Natural killer cell (primary cell): ENCODE measurements around the gene DSTYK. TPM values are rescaled to one million over a fixed set of nuclear protein-coding genes. Genes with fewer than 3 reads are reported as not detected.
A peak's percentile ranks its signal among the peaks of the same experiment; 100 is the strongest.

ENCODE experiments used
- ATAC-seq, 3 donors: fragments of 150-1000 bp in 2 of 3; fragments of 200-7000 bp in 1 of 3; cut with Tn5 transposase; 1 replicate in 1 of 3; 2 replicates in 2 of 3; pipeline ENCODE4 v1.10.0; 2021; ENCODE audit warnings: mild to moderate bottlenecking in 2 of 3, moderate library complexity in 2 of 3
- DNase-seq, 2 donors: peaks; one replicate each; pipeline versions ENCODE4 v3.0.0 to v3.0.0-alpha.2; 2013 to 2021; ENCODE audit warnings: mixed read lengths in 1 of 2
- H3K27ac ChIP-seq: one replicate; pipeline ENCODE4 v1.5.1; 2013; ENCODE audit warnings: mild to moderate bottlenecking, low read length
- H3K27me3 ChIP-seq: one replicate; pipeline ENCODE4 v1.6.1; 2013; ENCODE audit warnings: low read length; ENCODE audit not compliant: control insufficient read depth, insufficient read depth
- H3K36me3 ChIP-seq: one replicate; pipeline ENCODE4 v1.6.1; 2013; ENCODE audit warnings: low read length; ENCODE audit not compliant: control insufficient read depth, insufficient read depth
- H3K4me1 ChIP-seq: one replicate; pipeline ENCODE4 v1.6.1; 2013; ENCODE audit warnings: low read length; ENCODE audit not compliant: control insufficient read depth, insufficient read depth
- H3K4me3 ChIP-seq: one replicate; pipeline ENCODE4 v1.5.1; 2013; ENCODE audit warnings: low read length
- H3K9me3 ChIP-seq: one replicate; pipeline ENCODE4 v1.6.1; 2013; ENCODE audit warnings: low read length; ENCODE audit not compliant: control insufficient read depth, insufficient read depth
- H3K27ac Mint-ChIP-seq, 2 donors: one replicate each; pipeline ENCODE4 v1.8.0; 2022; ENCODE audit warnings: mild to moderate bottlenecking in 2 of 2, mixed read lengths in 2 of 2, moderate library complexity in 1 of 2
- H3K27me3 Mint-ChIP-seq, 2 donors: one replicate each; pipeline ENCODE4 v1.8.0; 2022; ENCODE audit warnings: low read depth in 2 of 2, mixed read lengths in 2 of 2
- H3K36me3 Mint-ChIP-seq: one replicate; pipeline ENCODE4 v1.8.0; 2022; ENCODE audit warnings: mixed read lengths
- H3K4me1 Mint-ChIP-seq, 2 donors: one replicate each; pipeline ENCODE4 v1.8.0; 2022; ENCODE audit warnings: mixed read lengths in 2 of 2
- H3K4me3 Mint-ChIP-seq: one replicate; pipeline ENCODE4 v1.8.0; 2022; ENCODE audit warnings: mild to moderate bottlenecking, moderate library complexity, mixed read lengths
- H3K9me3 Mint-ChIP-seq, 2 donors: one replicate each; pipeline ENCODE4 v1.8.0; 2022; ENCODE audit warnings: mixed read lengths in 2 of 2
- WGBS: methylation state at CpG from one replicate; pipeline ENCODE4 v1.1.7; 2013; ENCODE audit warnings: missing lambda C conversion rate; ENCODE audit not compliant: insufficient coverage; 5-methylcytosine and 5-hydroxymethylcytosine counted together
- intact Hi-C: fragments of 100-400 bp; cut with micrococcal nuclease; formaldehyde crosslinking; loops from one replicate; pipeline ENCODE4 v1.14.2; 2022
- total RNA-seq, 4 donors: library from RNA; stranded (reverse); fragments of 120-200 nt in 1 of 4; gene quantifications; one replicate each; pipeline versions ENCODE4 v1.2.3 to v1.2.4, GENCODE V29; 2013 to 2022
- TF ChIP-seq, protein P1 (sequence below): fragments of 200-600 bp; IDR thresholded peaks from one replicate; pipeline ENCODE4 v1.8.0; 2022; ENCODE audit warnings: antibody characterized with exemption

DSTYK gene
- total RNA-seq, 3 donors from 2014 or later (not counting 1 experiment from before 2014, with no cell fraction given), result 9.9 to 17.5 (median 14.9) TPM

DNA sequence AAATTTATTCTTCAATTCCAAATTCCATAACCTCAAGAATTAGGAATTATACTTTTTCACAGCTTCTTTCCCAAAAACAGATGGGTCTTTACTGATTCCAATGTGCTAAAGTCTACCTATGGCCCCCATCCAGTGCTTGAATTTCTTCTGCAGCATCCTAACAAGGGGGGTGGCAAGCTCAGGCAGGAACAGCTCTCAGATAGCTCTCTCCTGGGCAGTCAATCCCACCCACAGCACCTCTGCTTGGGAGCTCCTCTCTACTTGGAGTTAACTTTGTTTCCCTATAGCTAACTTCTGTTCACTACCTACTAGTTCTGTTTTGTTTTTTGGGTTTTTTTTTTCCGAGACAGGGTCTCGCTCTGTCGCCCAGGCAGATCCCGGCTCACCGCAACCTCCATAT lies 101.8 kb downstream of the DSTYK start:
- Histone ChIP-seq H3K27me3 (no peaks in the 10 kb centered on the region), H3K27ac (no peak overlapping the region), H3K4me3 (no peak overlapping the region), H3K36me3 (peaks cover 50% of the 10 kb centered on the region), H3K9me3 (no peaks in the 10 kb centered on the region), H3K4me1 (no peaks in the 10 kb centered on the region)
- Mint-ChIP-seq H3K27me3 (no peaks in the 10 kb centered on the region), H3K4me3 (no peak overlapping the region), H3K36me3 (peaks cover 6% of the 10 kb centered on the region), H3K27ac (no peak overlapping the region), H3K4me1 (peaks cover 5 to 6% of the 10 kb centered on the region in 2 donors), H3K9me3 (no peaks in the 10 kb centered on the region)
- 97% methylated on average over 5 of the region's 5 CpGs for WGBS
- ATAC-seq (no peak), DNase-seq (no peak)
- intact Hi-C loops, result no loop called here
- TF ChIP-seq, protein P1, sequence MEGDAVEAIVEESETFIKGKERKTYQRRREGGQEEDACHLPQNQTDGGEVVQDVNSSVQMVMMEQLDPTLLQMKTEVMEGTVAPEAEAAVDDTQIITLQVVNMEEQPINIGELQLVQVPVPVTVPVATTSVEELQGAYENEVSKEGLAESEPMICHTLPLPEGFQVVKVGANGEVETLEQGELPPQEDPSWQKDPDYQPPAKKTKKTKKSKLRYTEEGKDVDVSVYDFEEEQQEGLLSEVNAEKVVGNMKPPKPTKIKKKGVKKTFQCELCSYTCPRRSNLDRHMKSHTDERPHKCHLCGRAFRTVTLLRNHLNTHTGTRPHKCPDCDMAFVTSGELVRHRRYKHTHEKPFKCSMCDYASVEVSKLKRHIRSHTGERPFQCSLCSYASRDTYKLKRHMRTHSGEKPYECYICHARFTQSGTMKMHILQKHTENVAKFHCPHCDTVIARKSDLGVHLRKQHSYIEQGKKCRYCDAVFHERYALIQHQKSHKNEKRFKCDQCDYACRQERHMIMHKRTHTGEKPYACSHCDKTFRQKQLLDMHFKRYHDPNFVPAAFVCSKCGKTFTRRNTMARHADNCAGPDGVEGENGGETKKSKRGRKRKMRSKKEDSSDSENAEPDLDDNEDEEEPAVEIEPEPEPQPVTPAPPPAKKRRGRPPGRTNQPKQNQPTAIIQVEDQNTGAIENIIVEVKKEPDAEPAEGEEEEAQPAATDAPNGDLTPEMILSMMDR, result no peak

DNA sequence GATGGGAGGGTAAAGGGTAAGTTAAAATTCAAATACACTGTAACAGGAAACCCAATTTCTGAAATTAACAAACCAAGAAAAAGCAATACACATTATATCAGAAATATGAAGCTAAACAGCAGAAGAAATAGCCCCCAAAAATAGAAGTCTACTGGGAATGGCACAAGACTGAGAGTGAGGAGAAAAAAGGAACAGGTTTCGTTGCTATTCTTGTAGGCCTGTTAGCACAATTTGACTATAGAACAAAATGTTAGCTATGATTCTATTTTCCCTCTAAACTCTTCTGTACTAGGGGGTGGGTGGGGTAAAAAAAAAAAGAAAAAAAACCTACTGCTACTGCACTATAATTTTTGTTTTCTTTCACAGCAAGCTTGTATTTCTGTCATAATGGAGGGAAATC lies 102.2 kb downstream of the DSTYK start:
- no peaks in the 10 kb centered on the region for H3K27me3 ChIP-seq
- no peaks in the 10 kb centered on the region for H3K9me3 ChIP-seq
- H3K4me1 ChIP-seq, result no peaks in the 10 kb centered on the region
- TF ChIP-seq, protein P1, result no peak
- ATAC-seq (no peak), DNase-seq (no peak)
- H3K9me3 Mint-ChIP-seq, result no peaks in the 10 kb centered on the region
- no CpG with 5 or more reads among the region's 1 CpG for WGBS
- H3K4me1 Mint-ChIP-seq, result peaks cover 5 to 6% of the 10 kb centered on the region in 2 donors
- H3K27ac ChIP-seq, result no peak overlapping the region
- H3K27ac Mint-ChIP-seq, result peak overlapping the region; percentile 21 to 27
- no peak overlapping the region for H3K4me3 Mint-ChIP-seq
- no peaks in the 10 kb centered on the region for H3K27me3 Mint-ChIP-seq
- peaks cover 49% of the 10 kb centered on the region for H3K36me3 ChIP-seq
- no peak overlapping the region for H3K4me3 ChIP-seq
- H3K36me3 Mint-ChIP-seq, result peaks cover 6% of the 10 kb centered on the region
- intact Hi-C loops, result no loop called here

DNA sequence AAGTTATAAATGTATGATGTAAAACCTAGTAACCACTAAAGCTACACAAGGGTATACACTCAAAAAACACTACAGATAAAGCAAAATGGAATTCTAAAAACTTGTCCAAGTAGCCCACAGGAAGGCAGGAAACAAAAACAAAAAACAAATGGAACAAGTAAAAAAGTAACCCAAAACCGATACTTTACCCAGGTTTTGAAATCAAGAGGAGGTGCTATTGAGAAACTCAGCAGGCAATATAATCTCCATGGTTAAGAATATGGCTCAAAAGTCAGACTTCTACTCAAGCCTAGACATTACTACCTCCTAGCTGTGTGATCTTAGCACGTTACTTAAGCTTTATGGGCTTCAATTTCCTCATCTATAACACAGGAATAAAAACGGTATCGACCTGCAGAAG lies 103.0 kb downstream of the DSTYK start:
- intact Hi-C loops, result no loop called here
- TF ChIP-seq, protein P1, result no peak
- no peaks in the 10 kb centered on the region for H3K9me3 ChIP-seq
- peaks cover 12% of the 10 kb centered on the region for H3K36me3 Mint-ChIP-seq
- peaks cover 5 to 6% of the 10 kb centered on the region in 2 donors for H3K4me1 Mint-ChIP-seq
- H3K36me3 ChIP-seq, result peaks cover 46% of the 10 kb centered on the region
- H3K4me3 Mint-ChIP-seq, result no peak overlapping the region
- DNase-seq (no peak), ATAC-seq (no peak)
- H3K4me1 ChIP-seq, result no peaks in the 10 kb centered on the region
- H3K27ac ChIP-seq, result no peak overlapping the region
- peak overlapping the region in 1 of 2 donors; percentile 27 for H3K27ac Mint-ChIP-seq
- 94% methylated on average over 4 of the region's 4 CpGs for WGBS
- no peaks in the 10 kb centered on the region for H3K9me3 Mint-ChIP-seq
- H3K27me3 ChIP-seq, result no peaks in the 10 kb centered on the region
- no peak overlapping the region for H3K4me3 ChIP-seq
- no peaks in the 10 kb centered on the region for H3K27me3 Mint-ChIP-seq

DNA sequence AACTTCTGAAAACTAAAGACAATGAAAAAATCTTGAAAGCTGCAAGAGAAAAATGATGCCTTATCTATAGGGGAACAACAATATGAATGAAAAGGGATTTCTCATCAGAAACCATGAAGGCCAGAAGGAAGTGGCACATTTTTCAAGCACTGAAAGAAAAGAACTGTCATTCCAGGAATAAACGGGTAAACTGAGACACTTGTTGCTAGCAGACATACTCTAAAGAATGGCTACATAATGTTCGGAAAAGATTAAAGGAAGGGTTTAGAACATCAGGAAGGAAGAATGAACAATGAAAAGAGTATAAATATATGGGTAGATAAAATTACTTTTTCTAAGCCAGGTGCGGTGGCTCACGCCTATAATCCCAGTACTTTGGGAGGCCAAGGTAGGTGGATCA lies 104.2 kb downstream of the DSTYK start:
- ATAC-seq (no peak), DNase-seq (no peak)
- Histone ChIP-seq H3K9me3 (no peaks in the 10 kb centered on the region), H3K4me3 (no peak overlapping the region), H3K27ac (no peak overlapping the region), H3K36me3 (peaks cover 55% of the 10 kb centered on the region), H3K4me1 (no peaks in the 10 kb centered on the region), H3K27me3 (no peaks in the 10 kb centered on the region)
- Mint-ChIP-seq H3K27me3 (no peaks in the 10 kb centered on the region), H3K36me3 (peaks cover 16% of the 10 kb centered on the region), H3K4me3 (no peak overlapping the region), H3K9me3 (no peaks in the 10 kb centered on the region), H3K27ac (no peak overlapping the region), H3K4me1 (peaks cover 3 to 5% of the 10 kb centered on the region in 2 donors)
- intact Hi-C loops, result no loop called here
- WGBS, result 98% methylated on average over 4 of the region's 4 CpGs
- TF ChIP-seq, protein P1, result no peak
